K562 (cell line): Measurements from ENCODE around the gene KIF27. TPM values are rescaled to one million over a fixed set of nuclear protein-coding genes. Genes with fewer than 3 reads are reported as not detected.

ENCODE experiments used
- ATAC-seq: fragments of 200-7000 bp; cut with Tn5 transposase; 3 replicates; pipeline ENCODE4 v1.9.1; 2020; ENCODE audit warnings: moderate library complexity
- BruUV-seq: library from RNA; stranded (reverse); fragments of 400-500 nt; replicated peaks from 2 replicates; lab custom pipeline; 2021; lab: Mats Ljungman, UMichigan
- CTCF ChIA-PET: fragments of 300-600 bp; formaldehyde crosslinking; extraction: SDS; loops from one replicate; lab custom pipeline; 2021; ENCODE audit warnings: low intra/inter-chr PET ratio; lab: Yijun Ruan, JAX
- POLR2A ChIA-PET: fragments of 300-600, 350-650 bp; sonication (Branson Sonifier 250); formaldehyde crosslinking; extraction: SDS; loops from one replicate; lab custom pipeline; 2021; ENCODE audit warnings: antibody characterized with exemption, inconsistent platforms; lab: Yijun Ruan, JAX
- DNase-seq, 4 experiments: peaks; one replicate each; pipeline versions ENCODE4 v3.0.0 to v3.0.0-alpha.2; 2011 to 2018; ENCODE audit warnings: low spot score in 3 of 4, mixed read lengths in 3 of 4; ENCODE audit errors: extremely low read depth in 1 of 4
- FAIRE-seq: peaks from 2 replicates; lab custom pipeline; 2011; peaks lifted over from hg19 to GRCh38; lab: Jason Lieb, UNC
- H2AFZ ChIP-seq: 2 replicates; pipeline ENCODE4 v1.6.0; 2011; ENCODE audit warnings: low read depth, low read length, control low read depth, inconsistent platforms
- H3K27ac ChIP-seq: fragments of 200-600 bp; 3 replicates; pipeline ENCODE4 v1.8.0; 2011; ENCODE audit warnings: low read depth, mild to moderate bottlenecking, control low read depth, inconsistent platforms, low read length, moderate library complexity, mixed read lengths; ENCODE audit errors: extremely low read depth
- H3K27me3 ChIP-seq, 2 experiments: fragments of 300-600 bp in 1 of 2; 2 replicates in 1 of 2; 3 replicates in 1 of 2; pipeline versions ENCODE4 v1.6.0 to v1.8.0; 2011; ENCODE audit warnings: inconsistent platforms in 2 of 2, low read length in 2 of 2, mild to moderate bottlenecking in 1 of 2, mixed read lengths in 1 of 2, moderate library complexity in 1 of 2; ENCODE audit not compliant: control insufficient read depth in 2 of 2, insufficient read depth in 2 of 2
- H3K36me3 ChIP-seq: fragments of 300-600 bp; 3 replicates; pipeline ENCODE4 v1.8.0; 2011; ENCODE audit warnings: mild to moderate bottlenecking, low read length, inconsistent platforms; ENCODE audit not compliant: control insufficient read depth, insufficient read depth
- H3K4me1 ChIP-seq, 2 experiments: fragments of 200-600 bp in 1 of 2; replicated peaks in 1 of 2; 2 replicates in 1 of 2; 3 replicates in 1 of 2; pipeline versions ENCODE4 v1.5.1 to v1.8.0; 2011; ENCODE audit warnings: inconsistent platforms in 2 of 2, low read length in 2 of 2, mild to moderate bottlenecking in 1 of 2, mixed read lengths in 1 of 2, moderate library complexity in 1 of 2; ENCODE audit not compliant: control insufficient read depth in 2 of 2, insufficient read depth in 2 of 2
- H3K4me2 ChIP-seq: 2 replicates; pipeline ENCODE4 v1.6.1; 2011; ENCODE audit warnings: low read length, control low read depth, inconsistent platforms, mixed read lengths; ENCODE audit not compliant: insufficient read depth
- H3K4me3 ChIP-seq: fragments of 200-600 bp; sonication (generic), shearing (Covaris generic); 2 replicates; pipeline ENCODE4 v1.5.1; 2016; ENCODE audit warnings: control low read depth, inconsistent platforms
- H3K79me2 ChIP-seq: fragments of 200-600 bp; 3 replicates; pipeline ENCODE4 v1.8.0; 2011; ENCODE audit warnings: low read length, inconsistent platforms; ENCODE audit not compliant: control insufficient read depth, insufficient read depth
- H3K9ac ChIP-seq, 2 experiments: 2 replicates each; pipeline versions ENCODE4 v1.6.0 to v1.6.1; 2011; ENCODE audit warnings: low read depth in 2 of 2, low read length in 2 of 2, control low read depth in 1 of 2, inconsistent platforms in 1 of 2, mild to moderate bottlenecking in 1 of 2, mixed read lengths in 1 of 2; ENCODE audit not compliant: insufficient read depth in 1 of 2
- H3K9me1 ChIP-seq: one replicate; pipeline ENCODE4 v1.6.0; 2011; ENCODE audit warnings: inconsistent platforms, mild to moderate bottlenecking, low read length, moderate library complexity; ENCODE audit not compliant: control insufficient read depth, insufficient read depth
- H3K9me3 ChIP-seq: replicated peaks from 2 replicates; pipeline ENCODE4 v1.5.1; 2011; ENCODE audit warnings: low read depth, low read length, inconsistent platforms; ENCODE audit not compliant: control insufficient read depth, insufficient read depth
- H4K20me1 ChIP-seq: replicated peaks from 2 replicates; pipeline ENCODE4 v1.6.1; 2011; ENCODE audit warnings: low read length, inconsistent platforms, mixed read lengths; ENCODE audit not compliant: control insufficient read depth, insufficient read depth
- COPS2 ChIP-seq: fragments of 450-650 bp; conservative IDR thresholded peaks from 2 replicates; pipeline ENCODE4 v1.6.1; 2016; ENCODE audit warnings: mild to moderate bottlenecking, moderate library complexity
- ELF2 ChIP-seq: fragments of 250-450 bp; sonication (Bioruptor Pico); IDR thresholded peaks from 2 replicates; pipeline ENCODE4 v1.5.0; 2021; ENCODE audit warnings: mild to moderate bottlenecking
- ELK3 ChIP-seq: fragments of 450-650 bp; formaldehyde crosslinking; IDR thresholded peaks from 2 replicates; pipeline ENCODE4 v1.4.0; 2020; ENCODE audit warnings: mild to moderate bottlenecking
- HDAC3 ChIP-seq: fragments of 450-650 bp; IDR thresholded peaks from 2 replicates; pipeline ENCODE4 v1.6.1; 2018; ENCODE audit warnings: borderline replicate concordance, mild to moderate bottlenecking, moderate library complexity; ENCODE audit not compliant: partially characterized antibody
- KLF10 ChIP-seq: fragments of 250-450 bp; sonication (Bioruptor Pico); IDR thresholded peaks from 2 replicates; pipeline ENCODE4 v1.6.1; 2021; ENCODE audit warnings: matching md5 sums
- MLX ChIP-seq, 2 experiments: fragments of 450-650 bp in 1 of 2; sonication (generic) in 1 of 2; formaldehyde crosslinking; conservative IDR thresholded peaks; 2 replicates each; pipeline versions ENCODE4 v1.4.0 to v1.8.1; 2020 to 2022; ENCODE audit warnings: mild to moderate bottlenecking in 1 of 2, missing genetic modification reagents in 1 of 2
- MYNN ChIP-seq, 2 experiments: sonication (generic); formaldehyde crosslinking in 1 of 2; IDR thresholded peaks; 2 replicates each; pipeline versions ENCODE4 v1.5.0 to v1.6.1; 2016 to 2020; ENCODE audit warnings: antibody characterized with exemption in 1 of 2, missing genetic modification reagents in 1 of 2
- NCOA1 ChIP-seq: fragments of 450-650 bp; IDR thresholded peaks from 2 replicates; pipeline ENCODE4 v1.6.1; 2016; ENCODE audit warnings: low read depth
- TOE1 ChIP-seq, 2 experiments: fragments of 450-650 bp in 1 of 2; sonication (generic) in 1 of 2; formaldehyde crosslinking in 1 of 2; IDR thresholded peaks; 2 replicates each; pipeline versions ENCODE4 v1.7.1 to v1.8.0; 2016 to 2022; ENCODE audit warnings: borderline replicate concordance in 2 of 2, mild to moderate bottlenecking in 2 of 2, antibody characterized with exemption in 1 of 2, inconsistent platforms in 1 of 2, low read depth in 1 of 2, missing genetic modification reagents in 1 of 2, moderate library complexity in 1 of 2
- VEZF1 ChIP-seq: fragments of 200-800 bp; sonication (Bioruptor generic); IDR thresholded peaks from 2 replicates; pipeline ENCODE4 v1.6.1; 2017; ENCODE audit warnings: missing genetic modification characterization, missing compliant biosample characterization
- YBX1 ChIP-seq: fragments of 450-650 bp; IDR thresholded peaks from 2 replicates; pipeline ENCODE4 v1.7.1; 2016; ENCODE audit warnings: mild to moderate bottlenecking
- ZFP36 ChIP-seq: fragments of 150-350 bp; IDR thresholded peaks from 2 replicates; pipeline ENCODE4 v1.6.1; 2018; ENCODE audit warnings: low read length, low read depth; ENCODE audit not compliant: partially characterized antibody
- ZNF121 ChIP-seq: sonication (generic); formaldehyde crosslinking; conservative IDR thresholded peaks from 2 replicates; pipeline ENCODE4 v1.8.0; 2022; ENCODE audit warnings: missing genetic modification reagents
- ZNF165 ChIP-seq: fragments of 250-450 bp; sonication (Bioruptor Pico); IDR thresholded peaks from 2 replicates; pipeline ENCODE4 v1.4.0; 2020; ENCODE audit warnings: borderline replicate concordance
- ZNF232 ChIP-seq: sonication (generic); formaldehyde crosslinking; IDR thresholded peaks from 2 replicates; pipeline ENCODE4 v1.8.0; 2022; ENCODE audit warnings: mild to moderate bottlenecking, missing genetic modification reagents
- ZNF24 ChIP-seq: fragments of 450-650 bp; IDR thresholded peaks from 2 replicates; pipeline ENCODE4 v1.6.1; 2016
- ZNF449 ChIP-seq: fragments of 250-450 bp; sonication (Bioruptor Pico); IDR thresholded peaks from 2 replicates; pipeline ENCODE4 v1.8.0; 2022; ENCODE audit warnings: moderate library complexity, mild to moderate bottlenecking, inconsistent platforms
- ZNF655 ChIP-seq: fragments of 250-450 bp; sonication (Bioruptor Pico); IDR thresholded peaks from 2 replicates; pipeline ENCODE4 v1.5.0; 2021
- WGBS: fragments of 100-300 bp; shearing (Covaris generic); methylation state at CpG from one replicate; pipeline ENCODE4 v1.1.6; 2016; ENCODE audit warnings: low coverage, mixed read lengths; ENCODE audit not compliant: insufficient coverage; ENCODE audit errors: missing lambda C conversion rate; 5-methylcytosine and 5-hydroxymethylcytosine counted together
- in situ Hi-C: fragments of 300-500 bp; cut with MboI; formaldehyde crosslinking; loops from 4 replicates; pipeline ENCODE4 v1.15.0; 2018; ENCODE audit warnings: inconsistent platforms, mixed read lengths
- intact Hi-C: fragments of 100-400 bp; cut with micrococcal nuclease; formaldehyde crosslinking; loops from 2 replicates; pipeline ENCODE4 v1.14.2; 2022
- polyA plus RNA-seq, 8 experiments: library from polyadenylated mRNA; depleted of rRNA in 4 of 8; stranded (reverse) in 5 of 8; unstranded in 3 of 8; fragments of >200 nt; fragmentation: Nextera tagmentation in 2 of 8; fragmentation: Illumina TruSeq in 1 of 8; extraction: Ambion mirVana in 2 of 8; extraction: Trizol in 1 of 8; gene quantifications; 2 replicates each; pipeline versions ENCODE4 v1.2.1 to v1.2.3, GENCODE V29; 2011 to 2014; ENCODE audit warnings: inconsistent platforms in 1 of 8, missing spikeins in 1 of 8
- total RNA-seq, 7 experiments: library from RNA; depleted of rRNA in 6 of 7; stranded (reverse); fragments of >200 nt in 6 of 7; fragmentation: Illumina TruSeq in 2 of 7; extraction: Trizol in 2 of 7; gene quantifications; 2 replicates each; pipeline versions ENCODE4 v1.2.1 to v1.2.3, GENCODE V29; 2011 to 2021; ENCODE audit warnings: low replicate concordance in 1 of 7

The KIF27 gene
- total and polyA plus RNA-seq, 9 of the 15 experiments (the other 6 are each of a cell fraction or from before 2014, with no cell fraction given): 0.32 to 2.4 (median 0.98) TPM

GRCh38 chr9:83930881-83931280 lies 9.6 kb upstream of the KIF27 start:
- 78% methylated on average over 5 of the region's 5 CpGs for WGBS
- Histone ChIP-seq H3K4me1 (no peaks in the 10 kb centered on the region), H2AFZ (no peak overlapping the region), H3K9me1 (no peaks in the 10 kb centered on the region), H3K36me3 (no peaks in the 10 kb centered on the region), H3K9me3 (no peaks in the 10 kb centered on the region), H3K4me2 (no peak overlapping the region), H3K4me3 (no peak overlapping the region), H3K79me2 (no peaks in the 10 kb centered on the region), H3K27me3 (no peaks in the 10 kb centered on the region), H3K9ac (no peak overlapping the region), H4K20me1 (no peaks in the 10 kb centered on the region), H3K27ac (no peak overlapping the region)
- ChIA-PET POLR2A (no interaction called here), CTCF (no interaction called here)
- ATAC-seq: no peak
- no peak for DNase-seq
- no peak for FAIRE-seq
- intact Hi-C loops: no loop called here
- in situ Hi-C loops: no loop called here
- BruUV-seq: no TSS peak
- no peak for TF ChIP-seq KLF10 (CRISPR knock-in tag)
- TF ChIP-seq ZNF165 (CRISPR knock-in tag): no peak
- TF ChIP-seq MYNN (IDR thresholded peaks at IDR 0.05): no peak
- TF ChIP-seq MYNN (CRISPR knock-in tag; IDR thresholded peaks at IDR 0.05): no peak
- no peak for TF ChIP-seq ZNF24
- TF ChIP-seq ELF2: no peak
- no peak for TF ChIP-seq HDAC3
- no peak for TF ChIP-seq ZNF449 (CRISPR knock-in tag)
- TF ChIP-seq ZNF121 (CRISPR knock-in tag): no peak
- TF ChIP-seq TOE1 (IDR thresholded peaks at IDR 0.05; ENCODE audit: borderline replicate concordance): no peak
- no peak for TF ChIP-seq TOE1 (CRISPR knock-in tag; IDR thresholded peaks at IDR 0.05; ENCODE audit: borderline replicate concordance, low read depth)
- no peak for TF ChIP-seq NCOA1
- no peak for TF ChIP-seq COPS2
- no peak for TF ChIP-seq ZNF232 (CRISPR knock-in tag)
- no peak for TF ChIP-seq VEZF1 (CRISPR knock-in tag)
- no peak for TF ChIP-seq MLX (CRISPR knock-in tag; conservative IDR thresholded peaks at IDR 0.05)
- TF ChIP-seq ZFP36: no peak
- no peak for TF ChIP-seq YBX1
- TF ChIP-seq ZNF655 (CRISPR knock-in tag): no peak
- no peak for TF ChIP-seq ELK3
